Stimulated activated CD4-positive, alpha-beta T cell treated with anti-CD3 and anti-CD28 coated beads, Interleukin-1b, Interleukin-23, amount 100 ng/mL, for 24 hours (primary cell): Measurements from ENCODE around the gene TENM4.
A peak's percentile ranks its signal among the peaks of the same experiment; 100 is the strongest.
"Not testable (repeated sequence)": the region's sequence is repeated elsewhere in the genome, so short reads cannot be mapped to it uniquely, and the experiment has no call there.

Source experiments
- DNase-seq, 4 experiments: peaks; one replicate each; pipeline ENCODE4 v3.0.0-alpha.2; 2020; ENCODE audit warnings: low read depth in 4 of 4, low spot score in 1 of 4

The TENM4 gene

DNA sequence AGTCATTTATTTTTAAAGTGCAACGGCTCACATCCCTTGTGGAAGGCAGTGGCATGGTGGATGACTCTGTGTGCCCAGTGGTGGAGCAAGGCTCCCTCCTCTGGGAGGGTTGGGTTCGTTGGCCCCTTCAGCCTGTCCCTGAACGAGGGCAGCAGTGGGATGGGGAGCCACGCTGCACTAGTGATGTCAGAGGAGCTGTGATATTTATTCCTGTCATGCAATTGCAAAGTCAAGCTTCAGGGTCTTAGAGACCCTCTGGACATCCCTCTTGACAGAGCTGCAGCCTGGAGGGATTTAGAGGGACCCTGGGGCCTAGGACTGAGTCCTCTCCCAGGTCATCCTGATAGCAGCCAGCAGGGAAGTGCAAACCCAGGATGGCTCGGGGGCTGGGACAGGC, 788.0 kb downstream of the TENM4 start:
- DNase-seq, result no peak

DNA sequence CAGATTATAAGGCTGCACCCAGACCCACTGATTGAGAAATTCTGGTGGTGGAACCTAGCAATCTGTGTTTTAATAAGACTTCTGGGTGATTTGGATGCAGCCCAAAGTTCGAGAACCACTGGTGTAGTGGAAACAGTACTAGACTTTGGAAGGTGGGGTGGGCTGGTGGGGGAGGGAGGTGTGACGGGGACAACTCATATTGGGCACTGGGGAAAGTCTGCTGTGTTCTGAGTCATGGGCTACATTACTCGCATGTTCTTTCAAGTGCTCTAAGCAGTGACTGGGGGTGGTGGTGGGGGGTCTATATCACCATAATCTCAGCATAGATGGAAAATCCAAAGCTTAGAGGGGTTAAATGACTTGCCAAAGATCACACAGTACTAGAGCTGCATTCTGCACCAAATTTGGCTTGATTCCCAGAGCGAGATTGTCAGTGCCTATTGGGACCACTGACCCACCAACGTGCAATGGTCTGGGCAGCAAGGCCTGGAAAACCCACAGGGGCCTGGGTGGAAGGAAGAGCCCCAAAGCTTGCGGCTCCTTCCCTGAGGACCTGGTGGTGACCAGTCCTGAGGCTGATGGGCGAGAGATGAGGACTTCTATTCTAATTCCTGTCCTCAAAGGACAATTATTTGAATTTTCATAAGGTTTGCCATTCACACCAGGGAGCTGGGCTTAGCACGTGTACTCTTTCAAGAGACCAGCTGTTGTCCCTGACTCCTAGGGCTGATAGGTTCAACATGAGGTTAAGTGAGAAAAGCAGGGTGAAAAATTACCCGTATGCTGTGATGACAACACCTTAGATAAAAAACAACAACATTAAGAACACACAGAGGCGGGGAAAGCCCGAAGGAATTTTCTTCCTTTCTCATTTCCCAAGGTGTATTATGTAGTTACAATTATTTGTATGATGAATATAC, 788.6 kb downstream of the TENM4 start:
- peak in 2 of 4 experiments; percentile 30 to 59 for DNase-seq

DNA sequence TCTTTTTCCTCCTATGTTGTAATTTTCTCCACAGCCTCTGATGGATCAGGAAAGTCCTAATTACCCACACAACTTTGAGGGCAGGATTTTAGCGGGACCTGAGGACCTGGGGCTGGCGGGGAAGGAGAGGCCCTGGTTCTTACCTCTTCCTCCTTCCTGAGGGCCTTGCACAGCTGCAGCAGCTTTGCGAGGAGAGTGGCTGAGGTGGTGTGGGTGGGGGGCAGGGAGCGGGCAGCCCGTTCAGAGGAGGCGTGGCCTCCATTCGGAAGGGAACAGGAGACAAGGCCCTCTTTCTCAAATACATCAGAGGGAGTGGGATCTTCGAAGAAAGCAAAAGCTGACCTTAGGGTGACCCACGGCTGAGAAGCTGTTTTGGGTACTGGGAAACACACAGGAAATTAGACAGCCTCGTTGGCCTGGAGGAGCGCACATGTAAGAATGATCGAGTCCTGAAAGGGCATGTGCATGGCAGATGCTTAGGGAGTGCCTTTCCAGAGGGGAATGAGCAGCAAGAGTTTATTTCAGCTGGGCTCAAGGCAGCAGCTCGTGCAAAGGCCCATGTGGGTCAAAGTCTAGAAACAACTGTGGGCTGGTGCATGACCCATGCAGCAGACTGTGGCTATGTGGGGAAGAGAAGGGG, 789.6 kb downstream of the TENM4 start:
- DNase-seq, result no peak

DNA sequence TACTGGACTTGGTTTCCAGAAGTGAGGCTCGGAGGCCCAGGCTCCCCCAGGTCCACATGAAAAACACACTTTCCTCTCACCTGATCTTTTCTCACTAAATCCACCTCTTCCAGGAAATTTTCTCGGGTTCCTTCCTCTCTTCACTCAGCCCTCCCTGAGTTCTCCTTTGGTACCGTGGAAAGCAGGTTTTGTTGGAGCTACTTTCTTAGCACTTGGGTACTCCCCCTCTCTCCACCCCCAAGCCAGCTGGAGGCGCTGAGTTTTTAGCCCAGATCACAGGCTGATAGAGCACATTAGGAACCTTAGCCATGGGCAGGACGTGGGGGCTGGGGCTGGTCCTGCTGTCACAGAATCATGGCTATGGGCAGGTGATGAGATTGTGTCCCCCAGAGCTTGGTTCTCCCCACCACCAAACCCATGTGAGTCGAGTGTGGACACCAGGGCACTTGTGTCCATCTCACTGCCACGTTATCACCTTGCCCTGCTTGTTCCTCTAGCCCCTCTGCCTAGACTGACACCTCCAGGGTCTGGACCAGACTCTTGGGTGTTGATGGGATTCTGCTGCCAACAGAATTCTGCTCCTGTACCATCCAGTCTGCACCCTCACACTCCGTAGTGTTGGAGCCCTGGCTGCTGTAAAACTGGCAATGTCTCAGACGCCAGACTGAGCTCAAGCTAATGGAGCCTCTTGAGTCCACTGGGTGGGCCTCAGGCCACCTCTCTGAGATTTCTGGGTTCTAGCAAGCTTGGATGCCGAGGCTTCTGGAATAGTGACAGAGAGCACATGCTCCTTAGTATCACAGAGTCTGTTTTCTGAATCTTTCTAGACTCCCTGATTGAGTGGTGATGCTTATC, 791.2 kb downstream of the TENM4 start:
- no peak for DNase-seq

DNA sequence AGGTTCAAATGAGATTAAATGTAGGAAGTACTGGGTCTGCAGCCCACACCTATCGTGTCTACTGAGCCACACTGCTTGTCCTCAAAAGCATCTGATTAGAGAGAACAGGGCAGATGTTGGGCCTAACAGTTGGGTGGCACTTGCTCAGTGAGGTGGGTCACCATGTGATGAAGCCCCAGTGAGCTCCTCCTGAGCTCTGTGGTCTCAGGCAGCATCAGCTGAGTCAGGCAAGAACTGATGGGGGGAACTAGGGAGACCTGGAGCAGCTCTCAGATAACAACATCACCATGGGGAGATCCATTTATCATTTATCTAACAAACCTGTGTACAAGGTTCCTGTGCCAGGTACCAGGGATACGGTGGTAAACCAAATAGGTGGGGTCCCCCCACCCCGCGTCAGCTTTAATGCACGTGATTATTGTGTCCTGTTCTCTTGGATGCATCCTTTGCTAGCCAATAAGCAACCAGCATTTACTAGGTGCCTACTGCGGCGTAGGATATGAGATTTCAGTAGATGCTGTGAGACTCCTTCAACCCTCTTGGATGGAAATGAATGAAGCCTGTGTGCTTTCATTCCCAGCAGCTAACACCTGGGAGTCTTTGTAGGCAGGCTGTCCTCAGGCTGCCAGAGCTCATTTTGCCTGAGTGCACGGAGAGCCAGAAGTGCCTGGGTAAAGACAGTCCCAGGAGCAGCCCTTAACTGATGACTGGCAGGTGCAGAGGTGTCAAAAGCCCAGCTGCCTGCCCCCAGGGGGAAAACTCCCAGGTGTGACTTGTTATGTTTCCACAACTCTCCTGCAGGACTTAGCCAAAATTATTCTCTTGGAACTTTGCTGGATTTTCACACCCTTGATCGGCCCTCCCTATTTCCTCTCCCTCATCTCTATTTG, 792.6 kb downstream of the TENM4 start:
- DNase-seq, result no peak

DNA sequence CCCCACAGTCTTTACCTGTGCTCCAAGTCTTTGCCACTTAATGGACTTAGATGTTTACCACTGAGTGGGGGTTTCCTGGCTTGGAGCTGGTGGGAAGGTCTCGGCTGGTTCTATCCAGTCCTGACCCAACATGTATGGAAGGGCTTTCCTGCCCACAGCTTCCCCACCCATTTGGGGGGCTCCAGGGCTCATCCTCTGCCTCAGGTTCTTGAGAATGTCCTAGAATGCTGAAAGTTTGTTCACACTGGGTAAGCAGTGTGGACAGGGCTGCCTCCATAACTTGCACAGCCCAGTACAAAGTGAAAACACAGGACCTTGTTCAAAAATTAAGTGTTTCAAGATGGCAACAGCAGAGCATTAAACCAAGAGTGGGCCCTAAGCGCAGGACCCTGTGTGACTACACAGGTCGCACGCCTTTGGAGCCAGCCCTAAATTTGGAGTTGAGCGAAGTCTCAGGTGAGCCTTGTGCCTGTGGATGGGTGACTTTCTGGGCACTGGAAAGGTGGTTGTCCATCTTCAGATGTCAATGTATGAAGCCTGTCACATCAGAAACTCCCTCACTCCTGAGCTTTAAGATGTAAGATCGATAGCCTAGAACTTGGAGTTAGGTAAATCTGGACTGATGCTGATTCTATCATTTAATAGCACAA, 793.4 kb downstream of the TENM4 start:
- no peak for DNase-seq

DNA sequence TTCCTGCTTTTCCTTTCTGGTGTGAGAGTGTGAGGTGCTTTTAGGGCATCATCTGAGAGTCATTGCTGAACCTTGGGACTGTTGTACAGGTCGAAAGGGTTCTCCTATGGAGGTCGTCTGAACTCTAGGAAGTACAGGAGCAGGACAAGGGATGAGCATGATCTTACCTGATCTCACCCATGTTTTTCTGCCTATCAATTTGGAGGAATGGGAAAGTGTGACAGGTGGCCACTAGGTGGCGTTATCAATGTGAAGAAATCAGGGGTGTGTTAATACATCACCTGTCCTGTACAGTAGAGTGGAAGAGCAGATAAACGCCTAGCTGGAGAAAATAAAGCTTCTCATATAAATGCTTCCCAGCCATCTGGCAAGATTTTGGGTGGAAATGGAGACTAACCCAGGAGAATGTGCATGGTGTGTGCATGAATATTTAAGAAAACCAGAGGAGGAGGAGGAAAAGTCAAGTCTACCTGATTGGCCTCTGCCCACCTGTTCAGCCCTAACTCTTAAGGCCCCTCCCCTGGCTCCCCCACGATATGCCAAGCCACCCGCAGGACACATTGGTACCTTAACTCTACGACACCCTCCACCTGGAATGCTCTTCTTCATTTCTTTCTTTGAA, 794.2 kb downstream of the TENM4 start:
- DNase-seq, result peak in 3 of 4 experiments; percentile 25 to 42 (median 38)

DNA sequence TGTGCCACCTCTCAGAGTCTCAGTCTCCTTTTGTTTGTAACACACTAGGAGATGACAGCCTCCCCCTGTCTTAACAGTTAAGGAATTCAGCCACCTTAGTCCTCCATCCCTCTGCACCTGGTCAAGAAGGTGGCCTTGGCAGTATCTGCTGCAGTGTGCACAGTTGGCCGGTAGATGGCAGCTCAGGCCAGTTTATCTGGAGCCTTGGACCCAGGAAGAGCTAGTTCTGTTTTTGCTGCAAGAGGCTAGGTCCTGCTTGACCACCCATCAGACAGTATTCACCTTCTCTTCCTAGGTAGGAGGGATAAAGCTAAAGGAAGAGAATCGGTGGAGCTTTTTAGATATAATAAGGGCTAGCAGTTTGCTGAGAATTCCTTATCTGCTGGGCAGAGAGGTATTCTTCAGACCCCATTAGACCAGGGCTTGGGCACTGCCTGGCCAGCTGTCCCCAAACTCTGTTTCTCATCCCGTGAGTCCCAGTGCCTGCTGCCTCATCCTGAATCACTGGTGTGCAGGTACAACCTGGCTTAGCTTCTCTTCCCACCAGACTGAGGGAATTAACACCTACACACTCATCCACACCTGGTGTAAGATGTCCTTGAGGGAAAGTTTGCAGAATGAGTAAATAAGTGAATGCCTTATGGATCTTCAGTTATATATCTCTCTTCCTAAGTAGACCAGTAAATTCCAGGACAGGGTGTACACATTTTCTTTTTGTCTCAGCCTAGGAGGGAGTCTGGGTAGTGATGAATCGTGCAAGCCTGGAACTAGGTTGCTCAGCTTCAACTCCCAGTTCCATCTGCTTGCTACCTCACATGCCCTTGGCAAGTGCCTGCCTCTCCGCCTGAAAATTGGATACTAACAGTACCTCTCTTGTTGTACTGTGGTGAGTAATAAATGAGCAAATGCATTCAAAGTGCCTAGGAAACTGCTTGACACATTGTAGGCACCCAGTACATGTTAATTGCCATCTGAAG, 795.3 kb downstream of the TENM4 start:
- DNase-seq, result peak; percentile 25 to 39 (median 33)

DNA sequence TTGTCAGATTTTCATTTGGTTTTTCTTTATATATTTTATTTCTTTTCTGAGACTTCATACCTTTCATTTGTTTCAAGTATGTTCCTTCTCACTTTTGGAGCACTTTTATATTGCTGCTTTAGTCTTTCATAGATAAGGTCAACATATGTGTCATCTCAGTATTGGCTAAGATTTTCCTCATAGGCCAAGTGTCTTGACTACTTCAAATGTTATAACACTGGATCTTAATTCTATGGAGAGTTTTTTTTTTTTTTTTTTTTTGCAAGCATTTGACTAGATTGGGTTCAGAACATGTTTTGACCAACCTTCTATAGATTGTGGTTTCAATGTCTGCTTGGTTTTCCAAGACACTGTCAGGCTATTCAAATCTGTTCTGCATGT, 797.2 kb downstream of the TENM4 start:
- no peak for DNase-seq

DNA sequence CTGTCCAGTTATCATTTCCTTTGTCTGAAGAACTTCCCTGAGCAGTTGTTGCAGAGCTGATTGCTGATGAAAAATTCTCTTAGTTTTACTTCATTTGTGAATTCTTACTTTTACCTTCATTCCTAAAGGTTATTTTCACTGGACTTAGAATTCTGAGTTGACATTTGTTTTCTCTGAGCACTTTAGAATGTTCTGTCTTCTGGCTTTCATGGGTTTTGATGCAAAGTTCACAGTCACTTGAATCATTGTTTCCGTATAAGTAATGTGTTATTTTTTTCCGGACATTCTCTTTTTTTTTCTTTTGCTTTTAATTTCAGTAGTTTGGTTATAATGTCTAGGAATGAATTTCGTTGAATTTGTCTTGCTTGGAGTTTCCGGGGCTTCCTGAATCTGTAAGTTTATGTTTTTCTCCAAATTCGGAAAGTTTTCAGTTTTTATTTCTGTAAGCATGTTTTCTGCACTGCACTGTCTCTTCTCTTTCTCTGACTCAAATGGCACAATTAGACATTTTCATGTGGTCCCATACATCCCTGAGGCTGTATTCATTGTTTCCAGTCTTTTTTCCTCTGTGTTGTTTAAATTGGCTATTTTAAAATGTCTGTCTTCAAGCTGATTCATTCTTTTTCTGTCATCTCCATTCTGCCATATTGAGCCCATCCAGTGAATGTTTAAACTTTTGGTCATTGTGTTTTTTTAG, 797.7 kb downstream of the TENM4 start:
- DNase-seq, result no peak

DNA sequence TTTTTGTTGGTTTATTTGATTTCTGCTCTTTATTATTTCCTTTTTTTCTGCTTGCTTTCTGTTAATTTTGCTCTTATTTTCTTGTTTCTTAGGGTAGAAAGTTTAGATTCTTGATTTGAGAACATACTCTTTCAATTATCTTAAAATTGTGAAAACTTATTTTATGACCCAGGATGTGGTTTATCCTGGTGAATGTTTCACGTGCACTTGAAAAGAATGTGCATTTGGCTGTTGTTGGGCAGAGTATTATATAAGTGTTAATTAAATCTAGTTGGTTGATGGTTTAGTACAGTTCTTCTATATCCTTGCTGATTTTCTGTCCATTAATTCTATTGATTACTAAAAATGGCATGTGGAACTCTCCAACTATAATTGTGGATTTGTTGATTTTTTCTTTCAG, 799.3 kb downstream of the TENM4 start:
- DNase-seq, result no peak

DNA sequence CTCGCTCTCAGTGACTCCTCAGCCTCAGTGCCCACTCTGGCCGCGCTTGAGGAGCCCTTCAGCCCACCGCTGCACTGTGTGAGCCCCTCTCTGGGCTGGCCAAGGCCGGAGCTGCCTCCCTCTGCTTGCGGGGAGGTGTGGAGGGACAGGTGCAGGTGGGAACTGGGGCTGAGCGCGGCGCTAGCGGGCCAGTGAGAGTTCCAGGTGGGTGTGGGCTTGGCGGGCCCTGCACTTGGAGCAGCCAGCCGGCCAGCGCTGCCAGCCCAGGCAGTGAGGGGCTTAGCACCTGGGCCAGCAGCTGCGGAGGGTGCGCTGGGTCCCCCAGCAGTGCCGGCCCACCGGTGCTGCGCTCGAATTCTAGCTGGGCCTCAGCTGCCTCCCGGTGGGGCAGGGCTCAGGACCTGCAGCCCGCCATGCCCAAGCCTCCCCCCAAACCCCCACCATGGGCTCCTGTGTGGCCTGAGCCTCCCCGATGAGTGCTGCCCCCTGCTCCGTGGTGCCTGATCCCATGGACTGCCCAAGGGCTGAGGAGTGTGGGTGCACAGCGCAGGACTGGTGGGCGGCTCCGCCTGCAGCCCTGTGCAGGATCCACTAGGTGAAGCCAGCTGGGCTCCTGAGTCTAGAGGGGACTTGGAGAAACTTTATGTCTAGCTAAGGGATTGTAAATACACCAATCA, 802.0 kb downstream of the TENM4 start:
- DNase-seq, result no peak

DNA sequence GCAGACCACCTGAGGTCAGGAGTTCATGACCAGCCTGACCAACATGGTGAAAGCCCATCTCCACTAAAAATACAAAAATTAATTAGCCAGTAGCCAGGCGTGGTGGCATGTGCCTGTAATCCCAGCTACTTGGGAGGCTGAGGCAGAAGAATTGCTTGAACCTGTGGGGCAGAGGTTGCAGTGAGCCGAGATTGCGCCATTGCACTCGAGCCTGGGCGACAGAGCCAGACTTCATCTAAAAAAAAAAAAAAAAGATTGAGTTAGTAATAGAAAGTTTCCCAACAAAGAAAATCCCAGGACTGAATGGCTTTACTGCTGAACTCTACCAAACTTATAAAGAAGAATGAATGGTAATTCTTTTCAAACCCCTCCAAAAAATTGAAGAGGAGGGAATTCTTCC, 803.3 kb downstream of the TENM4 start:
- DNase-seq, result not testable (repeated sequence)

DNA sequence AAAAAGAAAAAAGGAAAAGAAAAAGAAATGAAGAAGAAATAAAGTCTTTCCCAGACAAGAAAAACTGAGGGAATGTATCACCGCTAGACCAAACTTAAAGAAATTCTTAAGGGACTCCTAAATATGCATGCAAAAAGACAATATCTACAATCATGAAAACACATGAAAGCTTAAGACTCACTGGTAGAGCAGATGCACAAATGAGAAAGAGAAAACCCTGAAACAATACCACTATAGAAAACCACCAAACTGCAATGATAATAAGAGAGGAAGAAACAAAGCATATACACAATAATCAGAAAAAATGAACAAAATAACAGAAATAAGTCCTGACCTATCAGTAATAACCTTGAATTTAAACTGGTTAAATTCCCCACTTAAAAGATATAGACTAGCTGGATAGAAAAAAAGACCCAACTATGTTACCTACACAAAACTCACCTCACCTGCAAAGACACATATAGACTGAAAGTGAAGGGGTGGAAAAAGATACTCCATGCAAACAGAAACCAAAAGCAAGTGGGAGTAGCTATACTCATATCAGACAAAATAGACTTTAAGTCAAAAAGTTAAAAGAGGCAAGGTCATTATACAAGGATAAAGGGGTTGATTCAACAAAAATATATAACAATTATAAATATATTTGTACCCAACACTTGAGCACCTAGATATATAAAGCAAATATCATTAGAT, 804.9 kb downstream of the TENM4 start:
- no peak for DNase-seq

DNA sequence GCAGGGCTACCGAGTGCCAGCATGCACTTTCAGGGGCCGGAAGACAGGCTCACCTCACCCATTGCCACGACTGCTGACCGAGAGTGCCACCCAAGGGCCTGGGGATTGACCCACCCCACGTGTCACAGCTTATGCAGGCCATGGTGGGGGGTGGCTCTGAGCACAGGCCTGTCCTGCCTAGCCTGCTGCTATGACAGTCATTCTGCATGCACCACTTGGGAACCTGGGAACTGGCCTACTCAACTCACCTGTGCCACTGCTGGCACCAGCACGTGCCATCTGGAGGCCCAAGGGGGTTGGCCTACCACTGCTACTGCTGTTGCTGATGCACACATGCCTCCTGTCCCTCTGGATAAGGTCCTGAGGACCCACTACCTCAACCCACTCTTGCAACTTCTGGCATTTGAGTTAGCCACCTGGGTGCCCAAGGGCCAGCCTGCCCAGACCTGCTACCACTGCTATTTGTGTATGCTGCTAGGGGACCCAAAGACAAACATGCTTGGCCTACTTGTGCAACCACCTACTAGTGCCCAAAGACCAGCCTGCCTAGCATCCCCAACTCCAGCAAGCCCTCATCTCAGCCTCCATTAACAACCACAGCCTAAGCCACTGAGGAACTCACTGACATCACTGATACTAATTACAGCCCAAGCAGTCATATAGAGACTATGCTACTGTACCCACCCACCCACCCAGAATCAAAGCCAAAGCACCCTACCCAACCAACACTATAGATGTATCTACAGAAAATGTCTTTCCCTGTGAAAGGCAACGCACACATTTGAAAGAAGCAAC, 807.1 kb downstream of the TENM4 start:
- no peak for DNase-seq
